Superior temporal gyrus (tissue), 1 donor: Measurements from ENCODE around the gene PCNX1.
"Not testable (repeated sequence)": the region's sequence is repeated elsewhere in the genome, so short reads cannot be mapped to it uniquely, and the experiment has no call there.

Experiments
- DNase-seq: peaks from one replicate; pipeline ENCODE4 v3.0.0-alpha.2; 2016; ENCODE audit errors: extremely low spot score

Gene PCNX1

GRCh38 chr14:71122866-71123565 lies 215.8 kb downstream of the PCNX1 start:
- DNase-seq: no peak

DNA sequence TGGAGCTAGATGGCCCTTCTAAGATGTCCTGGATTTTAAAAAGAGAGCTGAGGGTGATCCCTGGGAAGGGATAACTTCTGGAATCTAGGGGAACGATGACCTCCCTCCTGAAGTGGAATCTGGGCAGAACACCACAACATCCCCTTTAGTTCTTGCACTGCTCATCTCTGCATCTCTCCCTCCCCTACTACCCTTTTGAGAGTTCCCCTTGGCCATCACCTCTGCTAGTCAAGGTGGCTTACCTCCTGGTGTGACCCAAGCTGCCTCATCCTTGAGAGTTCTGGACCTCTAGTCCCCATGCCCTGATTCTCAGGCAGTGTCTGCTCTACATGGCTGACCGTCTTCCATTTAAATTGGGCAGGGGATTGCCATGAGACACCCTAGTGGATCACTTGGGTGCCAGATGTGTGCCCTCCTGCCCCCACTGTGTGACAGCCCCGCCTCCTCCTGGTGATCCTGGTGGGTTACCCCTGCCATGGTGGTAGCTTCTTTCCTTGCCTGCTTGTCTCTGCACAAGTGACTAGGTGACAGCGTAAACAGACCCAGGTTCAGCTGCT lies 216.4 kb downstream of the PCNX1 start:
- DNase-seq: no peak

DNA sequence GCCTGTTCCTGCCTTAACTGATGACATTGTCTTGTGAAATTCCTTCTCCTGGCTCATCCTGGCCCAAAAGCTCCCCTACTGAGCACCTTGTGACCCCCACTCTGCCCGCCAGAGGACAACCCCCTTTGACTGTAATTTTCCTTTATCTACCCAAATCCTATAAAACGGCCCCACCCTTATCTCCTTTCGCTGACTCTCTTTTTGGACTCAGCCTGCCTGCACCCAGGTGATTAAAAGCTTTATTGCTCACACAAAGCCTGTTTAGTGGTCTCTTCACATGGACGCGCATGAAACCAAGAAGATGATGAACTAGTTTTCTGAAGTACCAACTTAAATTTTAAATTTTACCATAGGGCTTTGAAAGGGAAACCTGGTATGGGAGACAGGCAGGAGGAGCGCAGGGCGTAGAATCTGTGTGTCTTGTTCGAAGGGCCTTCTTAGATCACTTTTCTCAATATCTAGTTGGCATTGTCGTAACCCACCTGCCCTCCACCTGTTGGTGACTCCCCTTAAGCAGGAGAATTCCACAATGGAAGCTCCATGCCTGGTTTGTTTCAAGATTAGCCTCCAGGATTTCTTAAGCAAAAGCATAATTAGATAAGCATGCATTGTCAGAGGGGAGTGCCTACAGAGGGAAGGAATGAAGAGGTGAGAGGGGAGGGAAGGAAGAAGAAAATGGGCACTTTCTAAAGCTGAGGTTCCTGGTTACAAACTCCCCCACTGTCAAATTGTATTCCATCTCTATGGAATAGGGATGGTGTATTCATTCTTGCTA lies 222.6 kb downstream of the PCNX1 start:
- DNase-seq: not testable (repeated sequence)

DNA sequence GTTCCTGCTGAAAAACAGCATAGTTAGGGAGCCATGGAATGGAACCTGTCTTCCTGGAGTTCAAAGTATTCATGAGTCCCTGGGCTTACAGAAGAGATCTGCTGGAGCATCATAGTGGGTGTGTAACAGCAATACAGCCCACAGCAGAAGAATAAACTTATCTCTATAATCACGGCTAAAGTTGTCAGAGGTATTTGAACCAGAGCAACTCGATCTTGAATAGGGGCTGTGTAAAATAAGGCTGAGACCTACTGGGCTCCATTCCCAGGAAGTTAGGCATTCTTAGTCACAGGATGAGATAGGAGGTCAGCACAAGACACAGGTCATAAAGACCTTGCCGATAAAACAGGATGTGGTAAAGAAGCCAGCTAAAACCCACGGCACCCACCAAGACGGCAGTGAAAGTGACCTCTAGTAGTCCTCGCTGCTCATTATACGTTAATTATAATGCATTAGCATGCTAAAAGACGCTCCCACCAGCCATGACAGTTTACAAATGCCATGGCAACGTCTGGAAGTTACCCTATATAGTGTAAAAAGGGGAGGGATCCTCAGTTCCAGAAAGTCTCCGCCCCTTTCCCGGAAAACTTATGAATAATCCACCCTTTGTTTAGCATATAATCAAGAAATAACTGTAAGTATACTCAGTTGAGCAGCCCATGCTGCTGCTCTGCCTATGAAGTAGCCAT lies 223.4 kb downstream of the PCNX1 start:
- no peak for DNase-seq

GRCh38 chr14:71133296-71133695 lies 226.0 kb downstream of the PCNX1 start:
- no peak for DNase-seq

- DNase-seq: no peak
Measured at GRCh38 chr14:71135496-71135895, 228.2 kb downstream of the PCNX1 start.

DNA sequence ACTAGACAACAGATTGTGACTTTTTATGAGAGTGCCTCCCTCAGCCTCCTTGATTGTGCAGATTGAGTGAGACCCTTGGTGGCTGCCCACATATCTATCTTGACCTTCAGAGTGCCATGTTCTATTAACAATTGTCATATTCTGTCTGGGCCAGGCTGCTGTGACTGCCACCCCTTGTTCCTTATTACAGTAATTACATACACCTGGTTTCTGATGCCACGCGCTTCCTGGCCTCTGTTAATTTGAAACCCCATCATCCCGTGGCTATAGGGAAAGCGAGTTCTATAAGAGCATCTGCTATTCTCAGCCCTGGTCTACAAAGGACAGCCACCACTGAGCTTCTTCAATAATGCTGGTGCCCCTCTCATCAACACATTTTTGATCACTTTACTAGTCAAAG lies 228.7 kb downstream of the PCNX1 start:
- no peak for DNase-seq

- DNase-seq: no peak
Measured at GRCh38 chr14:71136386-71137060, 229.3 kb downstream of the PCNX1 start.

DNA sequence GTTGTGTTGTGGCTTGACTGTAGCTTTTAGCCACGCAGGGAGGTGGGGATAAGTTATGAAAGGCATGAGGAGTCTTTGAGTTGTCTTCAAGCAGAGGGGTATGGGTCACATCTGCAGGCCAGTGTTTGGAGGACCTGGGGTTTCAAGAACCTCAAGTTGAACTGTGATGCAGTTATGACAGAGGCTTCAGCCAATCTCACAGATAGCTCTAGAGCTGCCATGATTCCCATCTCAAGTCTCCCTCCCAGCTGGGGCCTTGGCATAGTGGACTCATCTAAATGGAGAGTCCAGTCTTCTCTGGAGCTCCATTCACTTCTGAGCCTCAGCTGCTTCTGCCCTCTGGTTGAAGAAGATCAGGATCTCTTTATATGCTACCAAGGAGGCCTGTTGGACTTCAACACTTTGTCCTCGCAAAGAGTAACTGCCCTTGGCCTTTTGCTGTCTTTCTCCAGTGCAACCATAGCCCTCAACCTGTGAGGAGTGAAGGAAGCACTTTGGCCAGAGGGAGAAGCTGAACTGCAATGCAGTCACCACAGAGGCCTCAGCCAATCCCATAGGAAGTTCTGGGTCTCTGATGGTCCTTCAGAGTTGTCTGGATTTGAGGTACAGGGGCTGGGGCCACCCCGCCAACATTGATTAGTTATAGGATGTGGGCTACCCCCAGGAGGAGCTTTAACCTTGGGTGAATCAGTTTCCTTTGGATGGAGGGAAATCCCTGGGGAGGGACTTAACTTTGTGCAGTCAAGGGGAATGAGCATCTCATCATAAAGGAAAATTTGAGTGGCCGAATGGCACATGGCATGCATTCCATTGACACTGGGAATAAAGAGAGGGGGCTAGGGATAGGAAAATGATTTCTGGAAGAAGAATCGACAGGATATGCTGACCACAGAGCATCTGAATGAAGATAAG lies 230.5 kb downstream of the PCNX1 start:
- DNase-seq: no peak

DNA sequence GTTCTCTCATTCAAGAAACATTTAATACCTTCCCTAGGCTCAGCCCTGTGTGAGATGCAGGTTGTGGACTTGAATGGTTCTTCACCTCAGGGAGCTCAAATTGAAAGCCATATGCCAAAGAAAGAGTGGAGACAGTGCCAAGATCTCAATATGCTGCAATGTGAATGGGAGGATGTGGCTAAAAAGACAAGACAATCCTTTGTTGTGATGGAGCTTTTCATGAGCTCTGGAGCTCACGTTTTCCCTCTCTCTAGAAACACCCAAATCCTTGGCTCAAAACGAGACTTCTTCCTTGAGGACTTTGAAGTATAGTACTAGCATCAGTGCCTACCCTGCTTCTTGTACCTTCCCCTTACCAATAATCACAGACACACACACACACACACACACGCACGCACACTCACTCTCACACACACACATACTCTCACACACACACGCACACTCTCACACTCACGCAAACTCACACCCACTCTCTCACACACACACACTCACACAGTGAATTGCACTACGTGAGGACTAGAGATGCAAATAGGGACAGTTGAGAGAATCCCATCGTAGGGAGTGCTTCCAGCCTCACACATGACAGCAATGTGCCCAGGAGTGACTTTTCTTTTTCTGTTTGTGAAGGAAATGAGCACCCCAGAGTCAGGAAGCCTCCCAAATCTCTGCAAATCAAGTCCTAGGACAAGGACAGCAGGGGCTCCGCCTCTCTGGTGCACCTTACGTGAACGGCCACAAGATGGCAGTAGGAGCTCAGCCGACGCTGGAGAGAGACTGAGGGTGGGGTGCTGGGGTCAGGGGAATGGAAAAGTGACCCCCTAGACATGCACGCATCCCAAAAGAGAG lies 231.4 kb downstream of the PCNX1 start:
- DNase-seq: peak; percentile 81

GRCh38 chr14:71139294-71139946 lies 232.2 kb downstream of the PCNX1 start:
- DNase-seq: no peak

GRCh38 chr14:71140157-71140556 lies 232.9 kb downstream of the PCNX1 start:
- DNase-seq: no peak

DNA sequence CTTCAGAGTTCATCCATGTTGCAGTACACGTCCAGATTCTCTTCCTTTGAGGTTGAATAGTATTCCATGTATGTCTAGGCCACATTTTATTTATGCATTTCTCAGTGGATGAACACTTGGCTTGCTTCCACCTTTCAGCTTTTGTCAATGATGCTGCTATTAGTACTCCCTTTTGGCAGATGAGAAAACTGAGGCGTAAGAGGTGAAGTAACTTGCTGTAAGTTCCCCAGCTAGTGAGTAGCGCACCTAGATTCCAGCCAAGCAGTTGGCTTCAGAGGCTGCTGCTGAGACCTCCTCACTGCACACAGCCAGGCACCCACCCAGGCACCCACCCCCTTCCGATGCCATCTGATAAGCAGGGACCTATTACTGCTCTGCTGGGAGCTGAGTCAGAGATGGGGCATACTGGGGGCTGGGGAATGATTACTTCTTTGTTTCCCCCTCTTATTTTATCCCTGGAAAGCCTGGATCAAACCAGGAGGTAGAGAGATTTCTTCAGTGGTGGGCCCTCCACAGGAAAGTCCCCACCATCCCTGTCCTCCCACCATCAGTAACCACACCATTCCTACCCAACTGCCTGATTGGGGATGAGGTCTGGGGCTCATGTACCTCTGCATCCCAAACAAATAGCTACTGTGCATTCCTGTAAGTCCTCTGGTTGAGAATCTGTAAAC lies 234.6 kb downstream of the PCNX1 start:
- no peak for DNase-seq

DNA sequence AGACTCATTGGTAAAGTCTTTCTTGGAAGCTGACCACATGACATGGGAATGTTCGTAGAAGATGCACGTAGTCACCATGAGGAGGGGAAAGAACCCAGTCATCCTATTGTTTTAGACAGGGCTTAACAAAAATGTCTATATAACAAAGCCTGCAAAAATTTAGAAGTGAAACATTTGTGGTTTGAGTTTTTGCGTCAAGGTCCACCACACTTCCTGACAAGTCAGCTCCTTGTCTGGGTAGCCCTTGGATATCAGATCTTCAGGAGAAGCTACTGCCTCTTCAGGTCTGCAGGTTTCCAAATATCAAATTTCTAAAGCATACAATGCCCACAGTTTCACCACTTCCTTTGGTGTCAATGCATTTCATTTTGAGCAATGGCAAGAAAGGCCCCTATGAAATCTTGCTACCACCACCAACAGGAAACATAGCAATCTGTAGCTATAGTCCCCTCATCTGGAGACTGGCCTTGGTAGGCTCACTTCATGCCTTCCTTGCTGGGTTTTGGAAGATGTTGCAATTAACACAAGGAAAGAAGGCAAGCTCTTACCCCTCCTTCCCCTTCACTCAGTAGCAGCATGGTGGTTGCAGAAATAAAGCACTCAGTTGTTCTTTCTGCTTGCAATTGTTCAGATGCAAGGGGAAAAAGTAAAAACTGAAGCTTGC lies 235.2 kb downstream of the PCNX1 start:
- DNase-seq: no peak

- peak; percentile 55 for DNase-seq
Measured at GRCh38 chr14:71143381-71144290, 236.4 kb downstream of the PCNX1 start.

DNA sequence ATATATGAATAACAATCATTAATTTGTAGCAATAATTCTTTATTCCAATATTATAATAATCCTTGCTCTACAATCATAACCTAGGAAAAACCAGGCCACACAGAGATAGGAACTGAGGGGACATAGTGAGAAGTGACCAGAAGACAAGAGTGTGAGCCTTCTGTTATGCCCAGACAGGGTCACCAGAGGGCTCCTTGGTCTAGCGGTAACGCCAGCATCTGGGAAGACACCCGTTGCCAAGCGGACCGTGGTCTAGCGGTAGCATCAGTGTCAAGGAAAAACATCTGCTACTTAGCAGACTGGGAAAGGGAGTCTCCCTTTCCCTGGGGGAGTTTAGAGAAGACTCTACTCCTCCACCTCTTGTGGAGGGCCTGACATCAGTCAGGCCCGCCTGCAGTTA lies 240.1 kb downstream of the PCNX1 start:
- not testable (repeated sequence) for DNase-seq

DNA sequence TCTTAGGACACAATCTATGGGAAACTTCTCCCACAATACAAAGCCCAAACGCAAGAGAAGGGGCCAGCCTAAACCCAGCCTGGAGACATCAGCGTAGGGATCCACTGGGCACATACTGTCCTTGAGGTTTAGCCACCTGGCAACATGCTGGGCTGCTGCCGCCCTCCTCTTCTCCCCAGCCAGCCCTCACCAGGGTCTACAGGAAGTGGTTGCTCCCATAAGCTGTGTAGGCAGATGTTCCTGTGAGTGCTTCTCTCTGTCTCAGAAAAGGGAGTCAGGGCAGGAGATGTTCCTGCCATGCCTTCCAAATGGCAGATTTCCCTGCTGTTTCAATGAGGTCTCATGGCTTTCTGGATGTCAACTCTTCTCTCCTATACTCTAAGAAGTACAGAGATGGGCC lies 241.4 kb downstream of the PCNX1 start:
- DNase-seq: no peak
